ENCODE results near the gene RGS12.

The RGS12 gene

GRCh38 chr4:3341760-3342159, 48.9 kb downstream of the RGS12 start:
- no peak overlapping the region for H3K4me3 Mint-ChIP-seq
- no peaks in the 10 kb centered on the region for H3K9me3 Mint-ChIP-seq
- no peak overlapping the region for H3K27ac Mint-ChIP-seq
- peaks cover 17% of the 10 kb centered on the region for H3K4me1 Mint-ChIP-seq
- ATAC-seq (no peak), DNase-seq (no peak)
- no peaks in the 10 kb centered on the region for H3K27me3 Mint-ChIP-seq
- H3K36me3 Mint-ChIP-seq (ENCODE audit: low read depth) = no peaks in the 10 kb centered on the region

GRCh38 chr4:3342182-3342854, 49.5 kb downstream of the RGS12 start:
- no peak overlapping the region for H3K27ac Mint-ChIP-seq
- no peaks in the 10 kb centered on the region for H3K9me3 Mint-ChIP-seq
- H3K4me1 Mint-ChIP-seq = peaks cover 17% of the 10 kb centered on the region
- no peaks in the 10 kb centered on the region for H3K36me3 Mint-ChIP-seq (ENCODE audit: low read depth)
- H3K4me3 Mint-ChIP-seq = no peak overlapping the region
- H3K27me3 Mint-ChIP-seq = no peaks in the 10 kb centered on the region
- ATAC-seq = peak; percentile 74
- peak; percentile 11 for DNase-seq

All from activated naive CD8-positive, alpha-beta T cell treated with anti-CD3 and anti-CD28 coated beads, Interleukin-2, amount 50 U/mL, for 24 hours (primary cell).